ENCODE results near the gene FAM32A.

GRCh38 chr19:16190198-16190597 is 5.0 kb downstream of the FAM32A start:
- no peak for TF ChIP-seq CTCF (IDR thresholded peaks at IDR 0.05)
- no peak for TF ChIP-seq POLR2A (IDR thresholded peaks at IDR 0.05)

Measured in body of pancreas (tissue), 4 donors.